Muscle of leg (tissue), 11 donors: Measurements from ENCODE around the gene CACNG6. TPM values are rescaled to one million over a fixed set of nuclear protein-coding genes. Genes with fewer than 3 reads are reported as not detected.

Source experiments
- DNase-seq: peaks from one replicate; pipeline ENCODE4 v3.0.0; 2013
- H3K27ac ChIP-seq: one replicate; pipeline ENCODE4 v1.5.1; 2013; ENCODE audit warnings: mild to moderate bottlenecking, low read length, control low read depth
- H3K27me3 ChIP-seq: one replicate; pipeline ENCODE4 v1.6.1; 2013; ENCODE audit warnings: low read length; ENCODE audit not compliant: control insufficient read depth, insufficient read depth
- H3K36me3 ChIP-seq: one replicate; pipeline ENCODE4 v1.6.1; 2013; ENCODE audit warnings: low read length; ENCODE audit not compliant: control insufficient read depth, insufficient read depth
- H3K4me1 ChIP-seq: one replicate; pipeline ENCODE4 v1.6.1; 2013; ENCODE audit warnings: low read length; ENCODE audit not compliant: control insufficient read depth, insufficient read depth
- H3K4me3 ChIP-seq: one replicate; pipeline ENCODE4 v1.5.1; 2013; ENCODE audit warnings: low read length, control low read depth
- H3K9me3 ChIP-seq: replicated peaks from 2 replicates; pipeline ENCODE4 v1.6.1; 2013; ENCODE audit warnings: low read depth, low read length; ENCODE audit not compliant: control insufficient read depth
- WGBS: methylation state at CpG from one replicate; pipeline ENCODE4 v1.1.5; 2013; ENCODE audit warnings: missing lambda C conversion rate; ENCODE audit not compliant: insufficient coverage; 5-methylcytosine and 5-hydroxymethylcytosine counted together
- polyA plus RNA-seq, 8 donors: library from polyadenylated mRNA; unstranded; fragments of 120-200 nt; gene quantifications; one replicate each; pipeline versions ENCODE4 v1.2.1 to v1.2.3, GENCODE V29; 2013; ENCODE audit warnings: inconsistent platforms in 1 of 8, low replicate concordance in 1 of 8; ENCODE audit not compliant: insufficient read length in 8 of 8, insufficient read depth in 1 of 8
- total RNA-seq: library from RNA; stranded (reverse); fragments of 120-200 nt; gene quantifications from one replicate; pipeline ENCODE4 v1.2.4, GENCODE V29; 2013

Gene CACNG6
- total and polyA plus RNA-seq, 9 donors: 21.5 to 47.8 (median 32.5) TPM

DNA sequence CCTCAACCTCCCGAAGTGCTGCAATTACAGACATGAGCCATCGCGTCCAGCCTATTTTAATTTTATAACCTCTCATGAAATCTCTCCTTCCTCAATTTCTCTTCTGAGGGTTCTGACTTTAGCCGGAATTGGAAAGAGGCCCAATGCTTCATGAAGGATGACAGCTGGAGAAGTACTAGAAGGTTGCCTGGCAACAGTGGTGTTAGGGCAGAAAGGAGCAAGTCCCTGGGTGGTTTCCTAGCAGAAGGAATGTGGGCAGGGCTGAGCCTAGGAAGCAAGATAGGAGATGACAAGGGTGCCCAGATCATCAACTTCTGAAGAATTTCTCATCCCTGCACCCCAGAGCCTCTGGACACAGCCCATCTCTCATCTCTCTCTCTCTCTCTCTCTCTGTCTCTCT lies 25.8 kb downstream of the CACNG6 start:
- Histone ChIP-seq H3K9me3 (no peaks in the 10 kb centered on the region), H3K27ac (no peak overlapping the region), H3K4me1 (no peaks in the 10 kb centered on the region), H3K4me3 (no peak overlapping the region), H3K36me3 (no peaks in the 10 kb centered on the region), H3K27me3 (no peaks in the 10 kb centered on the region)
- 53% methylated on average over 3 of the region's 4 CpGs for WGBS
- DNase-seq: no peak

DNA sequence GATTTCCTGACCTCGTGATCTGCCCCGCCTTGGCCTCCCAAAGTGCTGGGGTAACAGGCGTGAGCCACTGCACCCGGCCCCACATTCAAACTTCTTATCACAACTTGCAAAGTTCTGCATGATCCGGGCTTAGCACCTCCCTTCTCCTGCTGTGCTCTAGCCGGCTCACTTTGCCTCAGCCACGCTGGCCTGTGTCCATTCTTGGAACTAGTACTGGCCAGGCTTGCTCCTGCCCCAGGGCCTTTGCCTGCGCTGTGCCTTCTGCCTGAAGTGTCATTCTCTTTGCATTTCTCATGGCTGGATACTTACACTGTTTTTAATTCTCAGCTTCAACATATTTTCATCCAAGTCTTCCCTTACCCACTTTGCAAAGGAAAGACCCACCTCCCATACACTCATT lies 29.9 kb downstream of the CACNG6 start:
- Histone ChIP-seq H3K27me3 (no peaks in the 10 kb centered on the region), H3K4me1 (peaks cover 3% of the 10 kb centered on the region)
- no peak for DNase-seq

DNA sequence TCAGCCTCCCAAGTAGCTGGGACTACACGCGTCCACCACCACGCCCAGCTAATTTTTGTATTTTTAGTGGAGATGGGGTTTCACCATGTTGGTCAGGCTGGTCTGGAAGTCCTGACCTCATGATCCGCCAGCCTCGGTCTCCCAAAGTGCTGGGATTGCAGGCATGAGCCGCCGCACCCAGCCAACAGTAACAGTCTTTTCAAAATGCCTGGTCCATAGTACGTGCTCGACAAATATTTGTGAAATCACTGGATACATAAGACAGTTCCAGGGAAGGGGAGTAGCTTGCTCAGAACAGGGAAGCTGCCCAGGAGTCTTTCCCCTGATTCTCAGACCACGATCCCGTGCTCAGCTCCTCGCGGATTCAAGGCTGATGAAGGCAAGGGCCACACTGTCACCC lies 30.5 kb downstream of the CACNG6 start:
- Histone ChIP-seq H3K36me3 (no peaks in the 10 kb centered on the region), H3K27ac (no peak overlapping the region), H3K4me1 (peaks cover 3% of the 10 kb centered on the region), H3K27me3 (no peaks in the 10 kb centered on the region), H3K4me3 (no peak overlapping the region), H3K9me3 (no peaks in the 10 kb centered on the region)
- WGBS: 92% methylated on average over 11 of the region's 13 CpGs
- no peak for DNase-seq

More for the DNA sequence above, 29.9 kb downstream of the CACNG6 start:
- H3K4me3 ChIP-seq: no peak overlapping the region
- no peaks in the 10 kb centered on the region for H3K36me3 ChIP-seq
- H3K27ac ChIP-seq: no peak overlapping the region
- 92% methylated on average over 8 of the region's 8 CpGs for WGBS
- no peaks in the 10 kb centered on the region for H3K9me3 ChIP-seq

DNA sequence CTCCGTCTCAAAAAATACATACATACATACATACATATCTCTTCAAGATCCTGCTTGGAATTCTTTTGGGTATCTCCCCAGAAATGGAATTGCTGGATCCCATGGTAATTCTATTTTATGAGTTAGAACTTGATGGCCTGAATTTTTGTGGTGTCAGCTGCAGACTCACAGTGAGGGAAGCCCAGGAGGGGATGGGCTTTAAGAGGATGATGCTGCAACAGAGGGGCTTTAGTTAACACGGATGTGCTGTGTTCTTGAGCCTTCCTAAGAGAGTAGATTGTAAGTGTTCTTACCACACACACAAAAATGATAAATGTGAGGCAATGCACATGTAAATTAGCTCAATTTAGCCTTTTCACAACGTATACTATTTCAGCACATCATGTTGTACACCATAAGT lies 31.8 kb downstream of the CACNG6 start:
- no CpG with 5 or more reads among the region's 3 CpGs for WGBS
- Histone ChIP-seq H3K36me3 (no peaks in the 10 kb centered on the region), H3K9me3 (no peaks in the 10 kb centered on the region), H3K27ac (no peak overlapping the region), H3K4me1 (peaks cover 3% of the 10 kb centered on the region), H3K27me3 (no peaks in the 10 kb centered on the region), H3K4me3 (no peak overlapping the region)
- no peak for DNase-seq

DNA sequence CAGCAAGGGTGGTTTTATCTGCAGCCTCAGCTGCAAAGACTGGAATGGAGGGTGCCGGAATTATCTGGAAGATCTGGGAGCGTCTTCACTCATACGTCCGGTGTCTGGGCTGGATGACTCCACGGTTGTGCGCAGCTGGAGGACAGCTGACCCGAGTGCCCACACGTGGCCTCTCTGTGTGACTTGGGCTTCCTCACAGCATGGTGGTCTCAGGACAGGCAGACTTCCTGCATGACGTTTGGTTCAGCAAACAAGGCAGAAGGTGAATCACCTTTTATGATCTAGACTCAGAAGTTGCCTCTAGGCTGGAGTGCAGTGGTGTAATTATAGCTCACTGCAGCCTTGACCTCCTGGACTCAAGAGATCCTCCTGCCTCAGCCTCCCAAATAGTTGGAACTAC lies 33.2 kb downstream of the CACNG6 start:
- H3K4me1 ChIP-seq: peaks cover 3% of the 10 kb centered on the region
- WGBS: 83% methylated on average over 8 of the region's 9 CpGs
- DNase-seq: no peak
- no peaks in the 10 kb centered on the region for H3K36me3 ChIP-seq
- H3K9me3 ChIP-seq: no peaks in the 10 kb centered on the region
- no peak overlapping the region for H3K27ac ChIP-seq
- H3K27me3 ChIP-seq: no peaks in the 10 kb centered on the region
- no peak overlapping the region for H3K4me3 ChIP-seq

DNA sequence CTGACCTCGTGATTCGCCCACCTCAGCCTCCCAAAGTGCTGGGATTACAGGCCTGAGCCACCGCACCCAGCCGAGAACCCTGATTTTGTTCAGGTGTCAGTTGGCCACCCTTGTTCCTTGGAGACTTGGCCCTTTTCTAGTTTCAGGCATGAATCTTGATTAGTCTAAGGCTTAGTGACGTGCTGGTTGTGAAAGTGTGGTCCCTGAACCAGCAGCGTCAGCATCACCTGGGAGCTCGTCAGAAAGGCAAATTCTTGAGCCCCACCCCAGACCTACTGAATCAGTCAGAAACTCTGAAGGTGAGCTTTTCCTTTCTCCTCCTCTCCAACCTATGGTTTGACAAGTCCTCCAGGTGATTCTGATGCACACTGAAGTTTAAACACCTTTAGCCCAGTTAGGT lies 35.2 kb downstream of the CACNG6 start:
- Histone ChIP-seq H3K36me3 (no peaks in the 10 kb centered on the region), H3K27ac (no peak overlapping the region), H3K4me1 (peaks cover 3% of the 10 kb centered on the region), H3K27me3 (no peaks in the 10 kb centered on the region), H3K9me3 (no peaks in the 10 kb centered on the region), H3K4me3 (no peak overlapping the region)
- WGBS: 54% methylated on average over 2 of the region's 7 CpGs
- DNase-seq: no peak

DNA sequence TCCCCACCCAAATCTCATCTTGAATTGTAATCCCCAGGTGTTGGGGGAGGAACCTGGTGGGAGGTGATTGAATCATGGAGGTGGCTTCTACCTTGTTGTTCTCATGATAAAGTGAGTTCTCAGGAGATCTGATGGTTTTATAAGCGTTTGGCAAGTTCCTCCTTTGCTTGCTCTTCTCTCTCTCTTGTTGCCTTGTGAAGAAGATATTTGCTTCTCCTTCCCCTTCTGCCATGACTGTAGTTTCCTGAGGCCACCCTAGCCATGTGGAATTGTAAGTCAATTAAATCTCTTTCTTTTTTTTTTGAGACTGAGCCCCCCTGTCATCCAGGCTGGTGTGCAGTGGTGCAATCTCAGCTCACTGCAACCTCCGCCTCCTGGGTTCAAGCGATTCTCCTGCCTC lies 37.9 kb downstream of the CACNG6 start:
- Histone ChIP-seq H3K4me1 (no peaks in the 10 kb centered on the region), H3K36me3 (no peaks in the 10 kb centered on the region), H3K27me3 (peaks cover 2% of the 10 kb centered on the region), H3K9me3 (no peaks in the 10 kb centered on the region), H3K27ac (no peak overlapping the region), H3K4me3 (no peak overlapping the region)
- no peak for DNase-seq
- 100% methylated on average over 2 of the region's 3 CpGs for WGBS

DNA sequence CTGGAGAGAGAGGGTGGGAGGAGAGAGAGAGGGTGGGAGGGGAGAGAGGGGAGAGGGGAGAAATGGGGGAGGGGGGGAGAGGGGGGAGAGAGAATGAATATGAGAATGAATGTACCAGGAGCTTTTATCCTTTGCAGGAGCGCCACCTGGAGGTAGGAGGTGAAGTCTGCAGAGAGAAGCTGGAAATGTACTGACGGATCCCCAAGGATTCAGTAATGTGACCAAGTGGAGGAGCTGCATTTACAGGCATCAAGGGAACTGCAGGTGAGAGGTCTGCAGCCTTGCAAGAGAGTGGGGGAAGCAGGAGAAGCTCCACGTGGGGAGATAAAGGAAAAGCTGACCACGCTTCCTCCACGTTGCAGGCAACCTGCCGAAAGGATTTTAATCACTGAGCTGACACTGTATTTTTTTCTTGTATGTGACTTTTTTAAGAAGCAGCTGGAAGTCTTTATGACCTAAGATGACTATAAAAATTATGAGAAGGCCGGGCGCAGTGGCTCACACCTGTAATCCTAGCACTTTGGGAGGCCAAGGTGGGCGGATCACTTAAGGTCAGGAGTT lies 38.6 kb downstream of the CACNG6 start:
- H3K9me3 ChIP-seq: no peaks in the 10 kb centered on the region
- DNase-seq: peak; percentile 45
- 9% methylated on average over 6 of the region's 9 CpGs for WGBS

DNA sequence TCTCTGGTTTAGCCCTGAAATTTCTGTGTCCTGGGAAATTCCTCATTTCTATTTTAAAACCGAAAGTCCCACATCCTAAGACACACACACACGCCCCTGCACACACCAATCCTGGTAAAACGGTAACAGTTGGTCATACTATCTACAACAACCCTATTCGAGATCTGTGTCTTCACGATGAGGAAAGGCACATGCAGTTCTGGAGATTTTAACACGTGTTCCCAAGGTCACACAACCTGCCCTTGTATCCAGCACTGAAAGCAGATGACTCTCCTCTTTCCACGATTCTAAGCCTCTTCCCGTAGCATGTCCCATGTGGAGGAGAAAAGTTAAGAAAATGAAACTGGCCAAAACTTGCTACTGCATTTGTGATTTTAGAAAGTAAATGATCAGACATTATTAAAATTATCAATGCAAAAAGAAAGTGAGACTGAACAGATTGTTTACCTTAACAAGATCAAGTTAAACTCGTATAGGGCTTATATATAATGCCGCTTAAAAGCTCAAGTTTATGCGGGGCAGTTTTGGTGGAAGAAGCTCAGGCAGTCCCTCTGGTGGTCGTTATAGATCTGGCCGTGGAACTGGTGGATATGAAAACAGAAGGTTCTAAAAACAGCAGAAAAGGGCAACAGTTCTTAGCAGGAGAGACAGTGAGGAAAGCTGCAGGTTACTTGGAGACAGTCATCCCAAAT lies 39.6 kb downstream of the CACNG6 start:
- peaks cover 2% of the 10 kb centered on the region for H3K27me3 ChIP-seq
- H3K9me3 ChIP-seq: no peaks in the 10 kb centered on the region
- H3K27ac ChIP-seq: no peak overlapping the region
- no peaks in the 10 kb centered on the region for H3K36me3 ChIP-seq
- WGBS: 51% methylated on average over 8 of the region's 13 CpGs
- H3K4me3 ChIP-seq: no peak overlapping the region
- no peaks in the 10 kb centered on the region for H3K4me1 ChIP-seq
- DNase-seq: no peak

More for the DNA sequence above, 38.6 kb downstream of the CACNG6 start:
- no peaks in the 10 kb centered on the region for H3K4me1 ChIP-seq
- no peak overlapping the region for H3K27ac ChIP-seq
- H3K27me3 ChIP-seq: peaks cover 2% of the 10 kb centered on the region
- no peak overlapping the region for H3K4me3 ChIP-seq
- H3K36me3 ChIP-seq: no peaks in the 10 kb centered on the region

DNA sequence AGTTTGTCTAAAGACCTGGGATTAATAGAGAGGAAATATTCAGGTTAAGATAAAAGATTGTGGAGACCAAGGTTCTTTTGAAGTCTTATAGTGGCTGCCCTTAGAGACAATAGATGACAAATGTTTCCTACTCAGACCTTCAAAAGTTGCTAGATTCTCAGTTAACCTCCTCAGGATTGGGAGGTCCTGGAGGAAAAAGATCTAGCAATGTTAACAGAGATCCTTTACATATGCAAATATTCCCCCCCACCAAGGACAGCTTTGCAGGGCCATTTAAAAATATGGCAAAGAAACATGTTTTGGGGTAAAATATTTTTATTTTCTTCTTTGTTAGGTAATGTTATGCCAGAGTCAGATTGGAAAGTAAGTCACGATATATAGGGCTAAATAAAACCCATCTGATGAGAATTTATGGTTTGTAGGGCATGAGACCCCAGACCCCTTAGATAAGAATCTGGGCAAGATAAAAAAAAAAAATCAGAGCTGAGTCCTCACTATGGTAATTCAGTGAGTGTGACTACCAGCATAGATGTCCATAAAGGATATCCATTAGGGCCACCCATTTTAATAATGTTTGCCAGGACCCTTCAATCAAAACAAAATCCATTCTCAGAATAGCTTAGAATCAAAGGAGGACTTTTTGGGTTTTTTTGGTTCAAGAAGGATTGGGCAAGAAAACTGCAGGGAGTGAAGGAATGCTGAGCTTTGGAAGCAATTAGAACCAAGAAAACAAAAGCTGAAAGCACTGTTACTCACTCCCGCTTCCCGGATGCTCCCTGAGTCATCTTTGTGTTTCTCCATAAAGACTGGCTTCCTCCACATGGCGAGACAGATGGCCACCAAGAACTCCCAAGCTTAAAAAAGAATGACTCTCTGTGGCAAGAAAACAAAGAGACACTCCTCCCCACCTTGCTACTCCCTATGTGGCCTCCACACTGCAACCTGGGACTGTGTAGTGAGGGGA lies 44.1 kb downstream of the CACNG6 start:
- WGBS: no CpG with 5 or more reads among the region's 4 CpGs
- Histone ChIP-seq H3K4me3 (no peak overlapping the region), H3K27ac (no peak overlapping the region), H3K9me3 (no peaks in the 10 kb centered on the region), H3K4me1 (no peaks in the 10 kb centered on the region), H3K27me3 (peaks cover 2% of the 10 kb centered on the region), H3K36me3 (no peaks in the 10 kb centered on the region)
- no peak for DNase-seq
